ENCODE results near the gene GPR137B.

DNA sequence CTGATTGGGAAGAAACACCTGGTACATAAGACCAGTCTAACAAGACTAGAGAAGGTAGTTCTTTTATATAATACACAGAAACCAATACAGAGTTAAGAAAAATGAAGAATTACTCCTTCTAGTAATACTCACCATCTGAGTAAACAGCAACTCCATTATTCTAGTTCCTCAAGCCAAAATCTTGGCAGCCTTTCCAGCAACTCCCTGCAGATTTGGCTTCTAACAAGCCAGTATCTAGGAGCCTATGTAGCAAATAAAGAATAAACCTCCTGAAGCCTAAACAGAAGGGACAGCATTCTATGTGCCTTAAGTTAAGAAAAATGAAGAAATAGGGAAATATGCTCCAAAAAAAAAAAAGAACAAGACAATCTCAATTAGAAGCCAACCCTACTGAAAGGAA, 114.9 kb downstream of the GPR137B start:
- TF ChIP-seq, protein P1, sequence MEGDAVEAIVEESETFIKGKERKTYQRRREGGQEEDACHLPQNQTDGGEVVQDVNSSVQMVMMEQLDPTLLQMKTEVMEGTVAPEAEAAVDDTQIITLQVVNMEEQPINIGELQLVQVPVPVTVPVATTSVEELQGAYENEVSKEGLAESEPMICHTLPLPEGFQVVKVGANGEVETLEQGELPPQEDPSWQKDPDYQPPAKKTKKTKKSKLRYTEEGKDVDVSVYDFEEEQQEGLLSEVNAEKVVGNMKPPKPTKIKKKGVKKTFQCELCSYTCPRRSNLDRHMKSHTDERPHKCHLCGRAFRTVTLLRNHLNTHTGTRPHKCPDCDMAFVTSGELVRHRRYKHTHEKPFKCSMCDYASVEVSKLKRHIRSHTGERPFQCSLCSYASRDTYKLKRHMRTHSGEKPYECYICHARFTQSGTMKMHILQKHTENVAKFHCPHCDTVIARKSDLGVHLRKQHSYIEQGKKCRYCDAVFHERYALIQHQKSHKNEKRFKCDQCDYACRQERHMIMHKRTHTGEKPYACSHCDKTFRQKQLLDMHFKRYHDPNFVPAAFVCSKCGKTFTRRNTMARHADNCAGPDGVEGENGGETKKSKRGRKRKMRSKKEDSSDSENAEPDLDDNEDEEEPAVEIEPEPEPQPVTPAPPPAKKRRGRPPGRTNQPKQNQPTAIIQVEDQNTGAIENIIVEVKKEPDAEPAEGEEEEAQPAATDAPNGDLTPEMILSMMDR (IDR thresholded peaks at IDR 0.05): no peak
- no peak for TF ChIP-seq POLR2A (IDR thresholded peaks at IDR 0.05)
